ENCODE data around the gene B3GALT5.

- TF ChIP-seq CTCF (conservative IDR thresholded peaks at IDR 0.05; ENCODE audit: low read depth, low read length), result no peak
- no peak for TF ChIP-seq POLR2A (IDR thresholded peaks at IDR 0.05; ENCODE audit: low read depth, low read length)
- TF ChIP-seq RCOR1 (IDR thresholded peaks at IDR 0.05; ENCODE audit: insufficient replicate concordance, low read length), result no peak
- no peak for TF ChIP-seq RAD21 (IDR thresholded peaks at IDR 0.05; ENCODE audit: low read length)
Observed at GRCh38 chr21:39601187-39601928, 11.4 kb upstream of the B3GALT5 start.
